ENCODE measurements around the gene UBL4B. TPM values are rescaled to one million over a fixed set of nuclear protein-coding genes. Genes with fewer than 3 reads are reported as not detected.

The UBL4B gene
- total RNA-seq, 4 donors from 2014 or later = 0.41 TPM; not detected in 3

DNA sequence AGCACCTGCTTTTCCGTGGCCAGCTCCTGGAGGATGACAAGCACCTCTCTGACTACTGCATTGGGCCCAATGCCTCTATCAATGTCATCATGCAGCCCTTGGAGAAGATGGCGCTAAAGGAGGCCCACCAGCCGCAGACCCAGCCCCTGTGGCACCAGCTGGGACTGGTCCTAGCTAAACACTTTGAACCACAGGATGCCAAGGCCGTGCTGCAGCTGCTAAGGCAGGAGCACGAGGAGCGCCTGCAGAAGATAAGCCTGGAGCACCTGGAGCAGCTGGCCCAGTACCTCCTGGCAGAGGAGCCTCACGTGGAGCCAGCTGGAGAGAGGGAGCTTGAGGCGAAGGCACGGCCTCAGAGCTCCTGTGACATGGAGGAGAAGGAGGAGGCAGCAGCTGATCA is 413 bp downstream of the UBL4B start:
- H3K4me3 ChIP-seq = no peak overlapping the region
- intact Hi-C loops (cut with DNase I; ENCODE audit: low total_unique reads) = no loop called here
- 20 to 59% methylated on average over 1 to 9 of the region's 9 CpGs for WGBS, 2 donors (ENCODE audit: low coverage in 1 of 2)
- no peaks in the 10 kb centered on the region for H3K9me3 ChIP-seq
- TF ChIP-seq, protein P1, sequence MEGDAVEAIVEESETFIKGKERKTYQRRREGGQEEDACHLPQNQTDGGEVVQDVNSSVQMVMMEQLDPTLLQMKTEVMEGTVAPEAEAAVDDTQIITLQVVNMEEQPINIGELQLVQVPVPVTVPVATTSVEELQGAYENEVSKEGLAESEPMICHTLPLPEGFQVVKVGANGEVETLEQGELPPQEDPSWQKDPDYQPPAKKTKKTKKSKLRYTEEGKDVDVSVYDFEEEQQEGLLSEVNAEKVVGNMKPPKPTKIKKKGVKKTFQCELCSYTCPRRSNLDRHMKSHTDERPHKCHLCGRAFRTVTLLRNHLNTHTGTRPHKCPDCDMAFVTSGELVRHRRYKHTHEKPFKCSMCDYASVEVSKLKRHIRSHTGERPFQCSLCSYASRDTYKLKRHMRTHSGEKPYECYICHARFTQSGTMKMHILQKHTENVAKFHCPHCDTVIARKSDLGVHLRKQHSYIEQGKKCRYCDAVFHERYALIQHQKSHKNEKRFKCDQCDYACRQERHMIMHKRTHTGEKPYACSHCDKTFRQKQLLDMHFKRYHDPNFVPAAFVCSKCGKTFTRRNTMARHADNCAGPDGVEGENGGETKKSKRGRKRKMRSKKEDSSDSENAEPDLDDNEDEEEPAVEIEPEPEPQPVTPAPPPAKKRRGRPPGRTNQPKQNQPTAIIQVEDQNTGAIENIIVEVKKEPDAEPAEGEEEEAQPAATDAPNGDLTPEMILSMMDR (IDR thresholded peaks at IDR 0.05) = no peak
- TF ChIP-seq POLR2A (IDR thresholded peaks at IDR 0.05) = no peak
- DNase-seq = no peak
- H3K36me3 ChIP-seq = no peaks in the 10 kb centered on the region
- in situ Hi-C loops (cut with MboI; ENCODE audit: low pct_ligation_motif_present in 1 of 4, low pct_unique_long_range_greater_than_20kb in 1 of 4, low sequenced_read_pairs in 3 of 4) = no loop called here
- no peaks in the 10 kb centered on the region for H3K4me1 ChIP-seq
- no peak overlapping the region for H3K27ac ChIP-seq
- peaks cover 28% of the 10 kb centered on the region for H3K27me3 ChIP-seq

DNA sequence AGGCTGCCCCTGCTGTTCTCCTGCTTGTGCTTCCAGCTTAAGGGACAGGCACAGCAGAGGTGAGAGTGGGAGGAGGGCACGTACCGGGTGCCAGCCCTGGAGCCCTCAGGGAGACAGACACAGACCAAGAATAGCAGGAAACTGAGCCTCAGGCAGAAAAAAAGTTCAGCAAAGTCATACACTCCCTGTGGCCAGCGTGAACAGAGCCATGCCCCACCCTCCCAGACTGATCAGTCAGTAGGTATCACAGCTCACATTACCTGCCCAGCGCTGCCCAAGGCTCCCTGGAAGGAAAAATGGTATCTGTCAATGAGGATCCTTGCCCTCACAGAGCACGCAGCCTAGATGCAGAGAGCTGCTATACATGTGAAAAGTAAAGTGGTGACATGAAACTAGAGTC is 1.3 kb downstream of the UBL4B start:
- DNase-seq = no peak
- Histone ChIP-seq H3K9me3 (no peaks in the 10 kb centered on the region), H3K4me3 (no peak overlapping the region), H3K36me3 (no peaks in the 10 kb centered on the region), H3K27ac (no peak overlapping the region), H3K27me3 (peaks cover 28% of the 10 kb centered on the region), H3K4me1 (no peaks in the 10 kb centered on the region)
- in situ Hi-C loops (cut with MboI; ENCODE audit: low pct_ligation_motif_present in 1 of 4, low pct_unique_long_range_greater_than_20kb in 1 of 4, low sequenced_read_pairs in 3 of 4) = no loop called here
- 69% methylated on average over 5 of the region's 5 CpGs; no CpG with 5 or more reads in 1 of the 2 donors for WGBS, 2 donors (ENCODE audit: low coverage in 1 of 2)
- intact Hi-C loops (cut with DNase I; ENCODE audit: low total_unique reads) = no loop called here
- TF ChIP-seq, protein P1 (IDR thresholded peaks at IDR 0.05) = no peak
- TF ChIP-seq POLR2AphosphoS5 (IDR thresholded peaks at IDR 0.05) = no peak
- no peak for TF ChIP-seq POLR2A (IDR thresholded peaks at IDR 0.05)
- TF ChIP-seq EP300 (IDR thresholded peaks at IDR 0.05; ENCODE audit: low read depth) = no peak

DNA sequence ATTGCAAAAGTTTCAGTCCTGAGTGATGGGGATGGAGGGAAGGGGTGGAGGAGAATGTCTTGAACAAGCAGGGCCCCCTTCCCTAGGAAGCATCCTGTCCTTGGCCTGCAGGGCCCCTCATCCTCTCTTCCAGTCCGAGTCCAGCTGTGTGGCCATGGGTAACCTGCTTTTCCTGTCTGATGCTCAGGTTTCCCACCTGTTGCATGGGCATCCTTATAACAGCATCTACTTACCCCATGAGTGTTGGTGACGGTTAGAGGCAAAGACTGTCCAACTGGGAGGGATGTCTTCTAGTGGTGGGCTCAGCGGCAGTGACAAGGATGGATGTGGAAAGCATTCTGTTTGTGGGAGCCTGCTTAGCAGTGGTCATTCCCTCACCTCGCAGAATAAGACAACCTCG is 1.9 kb downstream of the UBL4B start:
- no peaks in the 10 kb centered on the region for H3K4me1 ChIP-seq
- H3K27ac ChIP-seq = no peak overlapping the region
- in situ Hi-C loops (cut with MboI; ENCODE audit: low pct_ligation_motif_present in 1 of 4, low pct_unique_long_range_greater_than_20kb in 1 of 4, low sequenced_read_pairs in 3 of 4) = no loop called here
- TF ChIP-seq EP300 (IDR thresholded peaks at IDR 0.05; ENCODE audit: low read depth) = no peak
- no peak for TF ChIP-seq POLR2AphosphoS5 (IDR thresholded peaks at IDR 0.05)
- no peak for TF ChIP-seq POLR2A (IDR thresholded peaks at IDR 0.05)
- TF ChIP-seq, protein P1 (IDR thresholded peaks at IDR 0.05) = no peak
- H3K36me3 ChIP-seq = no peaks in the 10 kb centered on the region
- WGBS, 2 donors (ENCODE audit: low coverage in 1 of 2) = 89% methylated on average over 5 of the region's 5 CpGs; no CpG with 5 or more reads in 1 of the 2 donors
- no peaks in the 10 kb centered on the region for H3K9me3 ChIP-seq
- H3K27me3 ChIP-seq = peaks cover 28% of the 10 kb centered on the region
- intact Hi-C loops (cut with DNase I; ENCODE audit: low total_unique reads) = no loop called here
- no peak for DNase-seq
- H3K4me3 ChIP-seq = no peak overlapping the region

DNA sequence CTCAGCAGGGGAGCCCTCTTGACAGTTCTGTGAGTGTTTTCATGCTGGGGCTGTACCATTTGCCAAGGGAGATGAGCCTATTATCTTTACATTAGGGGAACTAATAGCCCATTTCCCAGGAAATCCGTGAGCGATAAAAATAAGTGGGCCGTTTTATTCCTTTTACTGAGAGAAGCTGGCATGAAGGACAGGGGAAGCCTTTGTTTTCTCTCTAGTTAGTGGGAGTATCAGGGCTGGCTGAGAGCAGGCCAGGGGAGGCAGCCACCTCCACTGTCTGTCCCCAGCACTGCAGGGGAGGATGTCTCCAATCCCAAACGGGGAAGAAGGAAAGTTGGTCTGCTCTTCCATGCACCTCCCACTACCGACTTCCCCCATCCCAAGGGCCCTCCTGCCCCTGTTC is 2.5 kb downstream of the UBL4B start:
- in situ Hi-C loops (cut with MboI; ENCODE audit: low pct_ligation_motif_present in 1 of 4, low pct_unique_long_range_greater_than_20kb in 1 of 4, low sequenced_read_pairs in 3 of 4) = no loop called here
- no peaks in the 10 kb centered on the region for H3K9me3 ChIP-seq
- TF ChIP-seq, protein P1 (IDR thresholded peaks at IDR 0.05) = no peak
- no peak for TF ChIP-seq POLR2A (IDR thresholded peaks at IDR 0.05)
- no peak for TF ChIP-seq POLR2AphosphoS5 (IDR thresholded peaks at IDR 0.05)
- no peak for TF ChIP-seq EP300 (IDR thresholded peaks at IDR 0.05; ENCODE audit: low read depth)
- H3K36me3 ChIP-seq = no peaks in the 10 kb centered on the region
- peaks cover 28% of the 10 kb centered on the region for H3K27me3 ChIP-seq
- intact Hi-C loops (cut with DNase I; ENCODE audit: low total_unique reads) = no loop called here
- no peaks in the 10 kb centered on the region for H3K4me1 ChIP-seq
- H3K4me3 ChIP-seq = no peak overlapping the region
- WGBS, 2 donors (ENCODE audit: low coverage in 1 of 2) = 60% methylated on average over 5 of the region's 5 CpGs; no CpG with 5 or more reads in 1 of the 2 donors
- DNase-seq = no peak
- no peak overlapping the region for H3K27ac ChIP-seq
